Brain microvascular endothelial cell (primary cell): ENCODE measurements around the gene HHIP.
A peak's percentile ranks its signal among the peaks of the same experiment; 100 is the strongest.

ENCODE experiments used
- DNase-seq: peaks from one replicate; pipeline ENCODE4 v3.0.0-alpha.2; 2020
- H3K27ac ChIP-seq: fragments of 250-450 bp; sonication (Bioruptor Pico); 2 replicates; pipeline ENCODE4 v1.5.1; 2020; ENCODE audit warnings: mild to moderate bottlenecking, moderate library complexity
- H3K27me3 ChIP-seq: fragments of 250-450 bp; sonication (Bioruptor Pico); replicated peaks from 2 replicates; pipeline ENCODE4 v1.5.1; 2020; ENCODE audit warnings: mild to moderate bottlenecking
- H3K36me3 ChIP-seq: fragments of 250-450 bp; sonication (Bioruptor Pico); replicated peaks from 2 replicates; pipeline ENCODE4 v1.5.1; 2020; ENCODE audit warnings: mild to moderate bottlenecking
- H3K4me3 ChIP-seq: 2 replicates; pipeline ENCODE4 v1.5.1; 2011; ENCODE audit warnings: low read depth, mild to moderate bottlenecking, control low read depth, low read length, moderate library complexity
- in situ Hi-C: cut with HindIII; loops from 2 replicates; pipeline ENCODE4 v1.10.0; 2017; ENCODE audit warnings: low sequenced_read_pairs, low pct_ligation_motif_present
- TF ChIP-seq, protein P1 (sequence below): IDR thresholded peaks from 2 replicates; pipeline ENCODE4 v1.5.1; 2011; ENCODE audit warnings: low read depth, mild to moderate bottlenecking, moderate library complexity, low read length, control low read depth, inconsistent platforms; ENCODE audit errors: missing control alignments

HHIP gene

GRCh38 chr4:144645631-144646522, at the start of gene HHIP:
Gene HHIP (plus strand): TSS chr4:144646156. CDS start chr4:144646676, 520 bp downstream.
- Histone ChIP-seq H3K27me3 (no peaks in the 10 kb centered on the region), H3K36me3 (peaks cover 5% of the 10 kb centered on the region), H3K4me3 (peak within 1 kb of the TSS; percentile 84), H3K27ac (peak within 1 kb of the TSS; percentile 66)
- TF ChIP-seq, protein P1, sequence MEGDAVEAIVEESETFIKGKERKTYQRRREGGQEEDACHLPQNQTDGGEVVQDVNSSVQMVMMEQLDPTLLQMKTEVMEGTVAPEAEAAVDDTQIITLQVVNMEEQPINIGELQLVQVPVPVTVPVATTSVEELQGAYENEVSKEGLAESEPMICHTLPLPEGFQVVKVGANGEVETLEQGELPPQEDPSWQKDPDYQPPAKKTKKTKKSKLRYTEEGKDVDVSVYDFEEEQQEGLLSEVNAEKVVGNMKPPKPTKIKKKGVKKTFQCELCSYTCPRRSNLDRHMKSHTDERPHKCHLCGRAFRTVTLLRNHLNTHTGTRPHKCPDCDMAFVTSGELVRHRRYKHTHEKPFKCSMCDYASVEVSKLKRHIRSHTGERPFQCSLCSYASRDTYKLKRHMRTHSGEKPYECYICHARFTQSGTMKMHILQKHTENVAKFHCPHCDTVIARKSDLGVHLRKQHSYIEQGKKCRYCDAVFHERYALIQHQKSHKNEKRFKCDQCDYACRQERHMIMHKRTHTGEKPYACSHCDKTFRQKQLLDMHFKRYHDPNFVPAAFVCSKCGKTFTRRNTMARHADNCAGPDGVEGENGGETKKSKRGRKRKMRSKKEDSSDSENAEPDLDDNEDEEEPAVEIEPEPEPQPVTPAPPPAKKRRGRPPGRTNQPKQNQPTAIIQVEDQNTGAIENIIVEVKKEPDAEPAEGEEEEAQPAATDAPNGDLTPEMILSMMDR = no peak
- in situ Hi-C loops = no loop called here
- DNase-seq = peak; percentile 87

GRCh38 chr4:144597171-144597570, 48.8 kb upstream of the HHIP start:
- H3K36me3 ChIP-seq = no peaks in the 10 kb centered on the region
- no peak for DNase-seq
- no peaks in the 10 kb centered on the region for H3K27me3 ChIP-seq
- H3K4me3 ChIP-seq = no peak overlapping the region
- TF ChIP-seq, protein P1 = no peak
- in situ Hi-C loops = no loop called here
- H3K27ac ChIP-seq = no peak overlapping the region

- no peak for DNase-seq
- Histone ChIP-seq H3K27me3 (no peaks in the 10 kb centered on the region), H3K27ac (no peak overlapping the region), H3K4me3 (no peak overlapping the region), H3K36me3 (no peaks in the 10 kb centered on the region)
- in situ Hi-C loops = no loop called here
- TF ChIP-seq, protein P1 = no peak
Observed at GRCh38 chr4:144599621-144600020, 46.3 kb upstream of the HHIP start.

GRCh38 chr4:144611850-144612249, 34.1 kb upstream of the HHIP start:
- no peak for DNase-seq
- no peaks in the 10 kb centered on the region for H3K36me3 ChIP-seq
- no peak overlapping the region for H3K4me3 ChIP-seq
- H3K27me3 ChIP-seq = no peaks in the 10 kb centered on the region
- no peak overlapping the region for H3K27ac ChIP-seq
- in situ Hi-C loops = no loop called here
- TF ChIP-seq, protein P1 = peak; percentile 78

- H3K27me3 ChIP-seq = no peaks in the 10 kb centered on the region
- in situ Hi-C loops = no loop called here
- TF ChIP-seq, protein P1 = no peak
- no peaks in the 10 kb centered on the region for H3K36me3 ChIP-seq
- H3K4me3 ChIP-seq = no peak overlapping the region
- no peak overlapping the region for H3K27ac ChIP-seq
- peak; percentile 39 for DNase-seq
Observed at GRCh38 chr4:144614850-144615585, 30.9 kb upstream of the HHIP start.
